Stomach (tissue), 9 donors: Measurements from ENCODE around the gene MYOT. TPM values are rescaled to one million over a fixed set of nuclear protein-coding genes. Genes with fewer than 3 reads are reported as not detected.

Experiments used
- DNase-seq, 2 donors: peaks; one replicate each; pipeline versions ENCODE4 v3.0.0 to v3.0.0-alpha.2; 2013 to 2019
- H3K27ac ChIP-seq, 5 donors: fragments of 200-600 bp in 4 of 5; sonication (generic) in 4 of 5; one replicate each; pipeline ENCODE4 v1.5.1; 2013 to 2019; ENCODE audit warnings: mild to moderate bottlenecking in 1 of 5, moderate library complexity in 1 of 5
- H3K27me3 ChIP-seq, 3 donors: fragments of 200-600 bp; sonication (generic); one replicate each; pipeline ENCODE4 v1.5.1; 2017 to 2019; ENCODE audit warnings: mixed run types in 1 of 3
- H3K36me3 ChIP-seq, 4 donors: fragments of 200-600 bp; sonication (generic); 1 replicate in 3 of 4; 2 replicates in 1 of 4; pipeline ENCODE4 v1.5.1; 2016 to 2019
- H3K4me1 ChIP-seq, 4 donors: fragments of 200-600 bp; sonication (generic); one replicate each; pipeline ENCODE4 v1.5.1; 2016 to 2019
- H3K4me3 ChIP-seq, 4 donors: fragments of 200-600 bp; sonication (generic) in 3 of 4; one replicate each; pipeline ENCODE4 v1.5.1; 2016 to 2019; ENCODE audit warnings: mild to moderate bottlenecking in 1 of 4
- H3K9me3 ChIP-seq, 4 donors: fragments of 200-600 bp; sonication (generic); one replicate each; pipeline ENCODE4 v1.5.1; 2016 to 2019
- EP300 ChIP-seq: sonication (generic); formaldehyde crosslinking; IDR thresholded peaks from one replicate; pipeline ENCODE4 v1.6.1; 2017; ENCODE audit warnings: antibody characterized with exemption
- POLR2A ChIP-seq, 4 donors: fragments of 450-650 bp; IDR thresholded peaks; one replicate each; pipeline ENCODE4 v1.6.1; 2016; ENCODE audit warnings: antibody characterized with exemption in 4 of 4, control low read depth in 2 of 4, mild to moderate bottlenecking in 1 of 4, moderate library complexity in 1 of 4
- POLR2AphosphoS5 ChIP-seq, 3 donors: sonication (generic); formaldehyde crosslinking; IDR thresholded peaks; one replicate each; pipeline ENCODE4 v1.6.1; 2016; ENCODE audit warnings: antibody characterized with exemption in 3 of 3
- WGBS, 5 donors: extraction: QIAGEN DNeasy Blood & Tissue Kit in 3 of 5; methylation state at CpG; one replicate each; pipeline versions ENCODE4 v1.1.5 to v1.1.7; 2013 to 2018; 5-methylcytosine and 5-hydroxymethylcytosine counted together
- intact Hi-C: fragments of 100-400 bp; cut with DNase I; formaldehyde crosslinking; loops from one replicate; pipeline ENCODE4 v1.15.1; 2023; ENCODE audit warnings: low total_unique reads
- polyA plus RNA-seq, 3 donors: library from polyadenylated mRNA; stranded (reverse); fragments of 200-250 nt; gene quantifications; one replicate each; pipeline ENCODE4 v1.2.3, GENCODE V29; 2013
- total RNA-seq, 5 donors: library from RNA; depleted of rRNA; stranded (reverse); fragments of >200 nt; gene quantifications; one replicate each; pipeline versions ENCODE4 v1.1.0 to v1.2.3, GENCODE V29; 2014 to 2016
- TF ChIP-seq, protein P1 (sequence below), 7 experiments: fragments of 450-650 bp in 4 of 7; fragments of 200-600 bp in 3 of 7; sonication (generic) in 3 of 7; IDR thresholded peaks; one replicate each; pipeline ENCODE4 v1.5.1; 2016 to 2019; ENCODE audit warnings: antibody characterized with exemption in 7 of 7, control low read depth in 2 of 7, mild to moderate bottlenecking in 1 of 7
- donor health status: healthy with polysubstance abuse.
- donor health status: Bipolar disorder and iron deficiency.
- donor health status: healthy.

MYOT gene
- total and polyA plus RNA-seq, 8 donors = 2.1 to 14.8 (median 5.6) TPM; not detected in 2

DNA sequence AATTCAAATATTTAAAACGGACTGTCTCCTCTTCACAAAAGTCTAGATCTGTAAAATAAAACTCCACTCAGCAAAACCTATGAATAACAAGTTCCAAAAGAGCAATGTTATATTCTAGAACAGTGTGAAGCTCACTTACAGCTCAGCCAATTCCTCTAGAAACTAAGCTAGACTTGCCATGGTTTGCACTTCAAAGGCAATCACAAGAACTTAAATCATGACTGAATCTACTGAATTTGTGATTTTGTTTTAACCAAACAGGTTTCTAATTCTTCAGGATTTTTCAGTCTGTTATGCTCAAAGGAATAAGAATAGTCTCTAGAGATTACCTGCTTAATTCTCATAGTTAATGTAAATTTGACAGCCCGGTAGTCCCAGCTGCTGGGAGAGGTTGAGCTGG lies 20.2 kb downstream of the MYOT start:
- TF ChIP-seq POLR2A (IDR thresholded peaks at IDR 0.05) (no peak), EP300 (no peak), POLR2AphosphoS5 (IDR thresholded peaks at IDR 0.05) (no peak)
- TF ChIP-seq, protein P1, sequence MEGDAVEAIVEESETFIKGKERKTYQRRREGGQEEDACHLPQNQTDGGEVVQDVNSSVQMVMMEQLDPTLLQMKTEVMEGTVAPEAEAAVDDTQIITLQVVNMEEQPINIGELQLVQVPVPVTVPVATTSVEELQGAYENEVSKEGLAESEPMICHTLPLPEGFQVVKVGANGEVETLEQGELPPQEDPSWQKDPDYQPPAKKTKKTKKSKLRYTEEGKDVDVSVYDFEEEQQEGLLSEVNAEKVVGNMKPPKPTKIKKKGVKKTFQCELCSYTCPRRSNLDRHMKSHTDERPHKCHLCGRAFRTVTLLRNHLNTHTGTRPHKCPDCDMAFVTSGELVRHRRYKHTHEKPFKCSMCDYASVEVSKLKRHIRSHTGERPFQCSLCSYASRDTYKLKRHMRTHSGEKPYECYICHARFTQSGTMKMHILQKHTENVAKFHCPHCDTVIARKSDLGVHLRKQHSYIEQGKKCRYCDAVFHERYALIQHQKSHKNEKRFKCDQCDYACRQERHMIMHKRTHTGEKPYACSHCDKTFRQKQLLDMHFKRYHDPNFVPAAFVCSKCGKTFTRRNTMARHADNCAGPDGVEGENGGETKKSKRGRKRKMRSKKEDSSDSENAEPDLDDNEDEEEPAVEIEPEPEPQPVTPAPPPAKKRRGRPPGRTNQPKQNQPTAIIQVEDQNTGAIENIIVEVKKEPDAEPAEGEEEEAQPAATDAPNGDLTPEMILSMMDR (IDR thresholded peaks at IDR 0.05) = no peak
- peaks cover 0 to 6% (median 4%) of the 10 kb centered on the region in 3 donors for H3K27me3 ChIP-seq
- 69 to 89% (median 80%) methylated on average over 2 of the region's 2 CpGs for WGBS, 5 donors
- H3K4me3 ChIP-seq = no peak overlapping the region
- intact Hi-C loops = no loop called here
- DNase-seq = no peak
- peaks cover 4 to 20% (median 8%) of the 10 kb centered on the region in 4 donors for H3K4me1 ChIP-seq
- no peaks in the 10 kb centered on the region for H3K36me3 ChIP-seq
- H3K9me3 ChIP-seq = no peaks in the 10 kb centered on the region
- H3K27ac ChIP-seq = peak overlapping the region in 1 of 5 donors; percentile 80

DNA sequence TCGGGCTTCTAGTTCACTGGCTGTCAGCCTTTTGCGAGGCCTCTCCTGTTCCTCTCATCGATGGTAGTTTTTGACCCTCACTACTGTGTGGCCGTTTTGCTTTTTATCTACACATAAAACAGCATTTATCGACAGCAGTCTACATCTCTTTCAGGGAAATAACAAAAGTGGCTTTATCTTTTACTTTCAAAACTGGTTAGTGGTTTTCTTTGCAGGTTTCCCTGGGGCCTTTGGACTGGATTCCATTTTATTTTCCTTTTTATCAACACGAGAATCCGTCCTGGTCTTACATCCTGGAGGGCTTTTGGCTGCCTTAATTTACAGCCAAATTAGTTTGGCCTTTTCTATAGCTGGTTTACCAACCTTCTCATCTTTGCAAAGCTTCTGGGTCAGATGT lies 20.8 kb downstream of the MYOT start:
- H3K4me3 ChIP-seq = peak overlapping the region in 3 of 4 donors; percentile 44 to 50 (median 47)
- H3K27me3 ChIP-seq = peaks cover 0 to 6% (median 4%) of the 10 kb centered on the region in 3 donors
- no peaks in the 10 kb centered on the region for H3K36me3 ChIP-seq
- TF ChIP-seq POLR2A (IDR thresholded peaks at IDR 0.05) (no peak), POLR2AphosphoS5 (IDR thresholded peaks at IDR 0.05) (no peak), EP300 (no peak)
- TF ChIP-seq, protein P1 (IDR thresholded peaks at IDR 0.05) = no peak
- H3K9me3 ChIP-seq = no peaks in the 10 kb centered on the region
- intact Hi-C loops = no loop called here
- peaks cover 4 to 20% (median 8%) of the 10 kb centered on the region in 4 donors for H3K4me1 ChIP-seq
- peak in 1 of 2 donors; percentile 8 for DNase-seq
- H3K27ac ChIP-seq = peak overlapping the region; percentile 74 to 80 (median 75)
- WGBS, 5 donors = 23 to 51% (median 34%) methylated on average over 7 of the region's 7 CpGs

DNA sequence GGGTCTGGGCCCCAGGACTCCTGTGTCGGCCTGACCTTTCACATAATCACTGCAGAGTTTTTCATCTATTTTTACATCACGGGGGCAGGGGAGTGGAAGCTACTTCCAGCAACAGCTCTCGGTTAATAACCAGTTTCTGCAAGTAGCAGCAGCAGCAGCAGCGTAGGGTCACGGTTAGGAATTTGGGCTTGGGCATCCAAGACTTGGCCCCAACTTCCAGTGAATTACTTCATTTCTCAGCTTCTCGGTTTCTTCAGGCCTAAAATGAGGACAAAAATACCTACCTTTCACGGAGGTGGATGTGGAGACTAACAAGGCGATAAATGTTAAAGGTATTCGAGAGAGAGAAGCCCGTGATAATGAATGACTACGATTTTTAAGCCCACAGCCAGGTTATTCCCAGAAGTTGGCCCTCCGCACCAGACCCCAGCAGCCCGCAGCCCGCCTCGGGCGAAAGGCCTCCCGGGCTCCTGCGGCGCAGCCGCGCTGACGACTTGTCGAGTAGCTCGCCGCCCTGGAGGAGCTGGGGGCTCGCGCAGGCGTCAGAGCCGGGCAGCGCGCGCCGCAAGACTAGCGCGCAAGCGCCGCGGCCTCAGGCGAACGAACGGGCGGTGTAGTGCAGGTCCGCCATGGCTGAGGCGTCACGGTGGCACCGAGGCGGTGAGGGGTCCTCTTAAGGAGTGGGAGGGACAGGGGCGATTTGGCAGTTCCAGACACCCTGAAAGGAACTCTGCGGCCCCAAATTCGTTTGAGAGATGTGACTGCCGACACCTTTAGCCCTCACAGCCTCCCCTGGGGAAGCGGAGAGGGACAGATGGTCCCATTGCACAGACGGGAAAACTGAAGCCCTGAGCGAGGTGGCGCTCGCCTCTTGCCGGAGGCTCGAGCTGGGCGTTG lies 21.5 kb downstream of the MYOT start, which contains the start of gene PKD2L2:
TSS of gene PKD2L2 (plus strand) at position 595 of the 897 bp plus-strand sequence. CDS start at position 630, 35 bp downstream.
- Histone ChIP-seq H3K27me3 (peaks cover 0 to 6% (median 4%) of the 10 kb centered on the region in 3 donors), H3K4me3 (peak within 1 kb of the TSS; percentile 44 to 50 (median 47)), H3K9me3 (no peaks in the 10 kb centered on the region), H3K27ac (peak within 1 kb of the TSS; percentile 74 to 80 (median 75)), H3K36me3 (no peaks in the 10 kb centered on the region), H3K4me1 (peaks cover 4 to 20% (median 8%) of the 10 kb centered on the region in 4 donors)
- intact Hi-C loops = no loop called here
- TF ChIP-seq POLR2AphosphoS5 (IDR thresholded peaks at IDR 0.05) (peak; percentile 43 to 67 (median 47)), EP300 (no peak)
- WGBS, 5 donors = 14 to 28% (median 18%) methylated on average over 33 to 59 of the region's 59 CpGs
- DNase-seq = peak; percentile 80 to 96

DNA sequence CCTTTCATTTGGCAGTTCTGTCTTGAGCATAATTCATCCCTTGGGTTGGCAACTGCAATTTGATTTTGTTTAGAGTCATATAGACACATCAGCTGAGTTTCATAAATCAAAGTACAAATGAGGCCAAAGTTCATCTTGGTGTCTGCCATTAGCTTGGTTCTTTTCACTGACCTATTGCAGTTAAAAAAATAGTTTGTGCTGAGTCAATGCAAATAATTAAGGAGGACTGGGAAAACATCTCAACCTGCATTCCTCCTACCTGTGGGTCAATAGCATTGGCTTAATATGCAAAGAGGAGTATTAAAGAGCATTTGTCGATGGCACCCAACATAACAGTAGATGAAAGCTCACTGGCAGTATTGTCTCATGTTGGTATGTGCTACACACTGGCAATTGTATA lies 23.2 kb downstream of the MYOT start:
- 78 to 93% (median 80%) methylated on average over 1 of the region's 1 CpG for WGBS, 5 donors
- Histone ChIP-seq H3K27me3 (peaks cover 0 to 6% (median 4%) of the 10 kb centered on the region in 3 donors), H3K4me3 (no peak overlapping the region), H3K9me3 (no peaks in the 10 kb centered on the region), H3K4me1 (peaks cover 4 to 20% (median 8%) of the 10 kb centered on the region in 4 donors), H3K36me3 (no peaks in the 10 kb centered on the region), H3K27ac (no peak overlapping the region)
- peak in 1 of 2 donors; percentile 26 for DNase-seq
- TF ChIP-seq POLR2AphosphoS5 (IDR thresholded peaks at IDR 0.05) = no peak
- TF ChIP-seq POLR2A (IDR thresholded peaks at IDR 0.05) = no peak
- TF ChIP-seq, protein P1 (IDR thresholded peaks at IDR 0.05) = no peak
- TF ChIP-seq EP300 = no peak
- intact Hi-C loops = no loop called here
